Right lobe of liver (tissue), 6 donors: ENCODE data around the gene TMEM92. TPM values are rescaled to one million over a fixed set of nuclear protein-coding genes. Genes with fewer than 3 reads are reported as not detected.

ENCODE experiments used
- ATAC-seq, 4 donors: fragments of 200-7000 bp; cut with Tn5 transposase; one replicate each; pipeline ENCODE4 v1.9.1; 2020; ENCODE audit warnings: mild to moderate bottlenecking in 4 of 4, moderate library complexity in 4 of 4
- DNase-seq, 3 donors: peaks; one replicate each; pipeline ENCODE4 v3.0.0-alpha.2; 2020
- H3K27ac ChIP-seq, 3 donors: fragments of 200-600 bp; one replicate each; pipeline ENCODE4 v1.8.0; 2022
- H3K27me3 ChIP-seq, 2 donors: fragments of 200-600 bp; one replicate each; pipeline ENCODE4 v1.8.0; 2022
- H3K36me3 ChIP-seq, 4 donors: fragments of 200-600 bp; sonication (generic) in 1 of 4; one replicate each; pipeline versions ENCODE4 v1.5.1 to v1.8.0; 2017 to 2022; ENCODE audit warnings: control low read depth in 1 of 4
- H3K4me1 ChIP-seq, 4 donors: fragments of 200-600 bp; sonication (generic) in 1 of 4; one replicate each; pipeline versions ENCODE4 v1.5.1 to v1.8.0; 2017 to 2022; ENCODE audit warnings: control low read depth in 1 of 4
- H3K4me3 ChIP-seq, 3 donors: fragments of 200-600 bp; one replicate each; pipeline ENCODE4 v1.8.0; 2022
- H3K9me3 ChIP-seq, 4 donors: fragments of 200-600 bp; sonication (generic) in 1 of 4; one replicate each; pipeline versions ENCODE4 v1.5.1 to v1.8.0; 2017 to 2022; ENCODE audit warnings: control low read depth in 1 of 4
- CTCF ChIP-seq, 4 donors: fragments of 200-600 bp in 3 of 4; fragments of 450-650 bp in 1 of 4; IDR thresholded peaks; one replicate each; pipeline versions ENCODE4 v1.5.1 to v1.8.0; 2016 to 2022; ENCODE audit warnings: antibody characterized with exemption in 4 of 4, mild to moderate bottlenecking in 2 of 4
- POLR2A ChIP-seq: fragments of 450-650 bp; IDR thresholded peaks from one replicate; pipeline ENCODE4 v1.6.1; 2017; ENCODE audit warnings: antibody characterized with exemption, mild to moderate bottlenecking
- WGBS: methylation state at CpG from one replicate; pipeline ENCODE4 v1.1.6; 2018; ENCODE audit warnings: low coverage, low lambda C conversion rate; ENCODE audit not compliant: insufficient coverage; ENCODE audit errors: missing lambda C conversion rate; 5-methylcytosine and 5-hydroxymethylcytosine counted together
- intact Hi-C, 2 donors: fragments of 100-400 bp; cut with DNase I; formaldehyde crosslinking; loops; one replicate each; pipeline versions ENCODE4 v1.11.2 to v1.14.1; 2022
- total RNA-seq, 6 experiments: library from RNA; depleted of rRNA in 2 of 6; stranded (reverse); fragments of >200 nt in 2 of 6; fragmentation: NEBNext Ultra II Directional in 3 of 6; extraction: Animal tissue kit (Norgen Biotek cat#: 25700) in 3 of 6; gene quantifications; one replicate each; pipeline versions ENCODE4 v1.1.0 to v1.2.4, GENCODE V29; 2016 to 2023
- donor health status: DM: no; HTN: yes; CAD: no.
- donor health status: DM: no; HTN: no; CAD: no.
- donor health status: DM: no; HTN: no; CAD: no.
- donor health status: DM: no; HTN: yes; CAD: no.
- donor health status: DM: no; HTN: yes; CAD: no.

TMEM92 gene
- total RNA-seq, 6 experiments from 2014 or later = 1.5 to 20.0 (median 8.7) TPM

- whole genome bisulfite sequencing = 21% methylated on average over 8 of the region's 8 CpGs
- ATAC-seq (no peak), DNase-seq (no peak)
- Histone ChIP-seq H3K27ac (no peak overlapping the region), H3K27me3 (no peaks in the 10 kb centered on the region), H3K9me3 (no peaks in the 10 kb centered on the region), H3K4me3 (no peak overlapping the region), H3K36me3 (peaks cover 0 to 3% (median 0%) of the 10 kb centered on the region in 4 donors), H3K4me1 (peaks cover 0 to 41% (median 8%) of the 10 kb centered on the region in 4 donors)
- TF ChIP-seq POLR2A (no peak), CTCF (IDR thresholded peaks at IDR 0.05) (no peak)
- intact Hi-C loops = no loop called here
These were observed 2.5 kb downstream of the TMEM92 start for GRCh38 chr17:50276588-50277356.

- H3K4me1 ChIP-seq = peaks cover 0 to 45% (median 11%) of the 10 kb centered on the region in 4 donors
- 52% methylated on average over 3 of the region's 5 CpGs for WGBS
These were observed 3.1 kb downstream of the TMEM92 start for GRCh38 chr17:50277357-50277754.

GRCh38 chr17:50278526-50279180 lies 4.4 kb downstream of the TMEM92 start:
- peaks cover 0 to 44% (median 12%) of the 10 kb centered on the region in 4 donors for H3K4me1 ChIP-seq
- H3K36me3 ChIP-seq = peaks cover 0 to 3% (median 0%) of the 10 kb centered on the region in 4 donors
- no peak for ATAC-seq
- intact Hi-C loops = no loop called here
- no CpG with 5 or more reads among the region's 14 CpGs for WGBS
- no peaks in the 10 kb centered on the region for H3K27me3 ChIP-seq
- H3K9me3 ChIP-seq = no peaks in the 10 kb centered on the region
- TF ChIP-seq POLR2A (no peak), CTCF (IDR thresholded peaks at IDR 0.05) (no peak)
- no peak overlapping the region for H3K27ac ChIP-seq
- no peak for DNase-seq
- no peak overlapping the region for H3K4me3 ChIP-seq

More at GRCh38 chr17:50277357-50277754, 3.1 kb downstream of the TMEM92 start:
- Histone ChIP-seq H3K27ac (no peak overlapping the region), H3K36me3 (peaks cover 0 to 3% (median 0%) of the 10 kb centered on the region in 4 donors), H3K27me3 (no peaks in the 10 kb centered on the region), H3K9me3 (no peaks in the 10 kb centered on the region), H3K4me3 (no peak overlapping the region)
- TF ChIP-seq POLR2A (no peak), CTCF (IDR thresholded peaks at IDR 0.05) (no peak)
- DNase-seq = peak in 1 of 3 donors; percentile 14
- no peak for ATAC-seq
- intact Hi-C loops = no loop called here

- no peak for ATAC-seq
- 79% methylated on average over 2 of the region's 4 CpGs for WGBS
- no peak overlapping the region for H3K27ac ChIP-seq
- no peaks in the 10 kb centered on the region for H3K27me3 ChIP-seq
- no peaks in the 10 kb centered on the region for H3K9me3 ChIP-seq
- no peak overlapping the region for H3K4me3 ChIP-seq
- intact Hi-C loops = no loop called here
- DNase-seq = no peak
- peaks cover 0 to 48% (median 12%) of the 10 kb centered on the region in 4 donors for H3K4me1 ChIP-seq
- TF ChIP-seq CTCF (IDR thresholded peaks at IDR 0.05) = no peak
- TF ChIP-seq POLR2A = no peak
- peaks cover 0 to 3% (median 0%) of the 10 kb centered on the region in 4 donors for H3K36me3 ChIP-seq
These were observed 4.9 kb downstream of the TMEM92 start for GRCh38 chr17:50279181-50279526.
